ENCODE results near the gene ANKDD1A.
A peak's percentile ranks its signal among the peaks of the same experiment; 100 is the strongest.

Gene ANKDD1A

GRCh38 chr15:64888336-64888735 lies 23.4 kb upstream of the ANKDD1A start:
- no peak overlapping the region for H3K4me3 Mint-ChIP-seq
- H3K9me3 Mint-ChIP-seq, result no peaks in the 10 kb centered on the region
- H3K4me1 Mint-ChIP-seq (ENCODE audit: low read depth), result peaks cover 42% of the 10 kb centered on the region
- no peaks in the 10 kb centered on the region for H3K36me3 Mint-ChIP-seq (ENCODE audit: low read depth)
- no peaks in the 10 kb centered on the region for H3K27me3 Mint-ChIP-seq
- no peak overlapping the region for H3K27ac Mint-ChIP-seq

GRCh38 chr15:64891561-64891960 lies 20.1 kb upstream of the ANKDD1A start:
- H3K36me3 Mint-ChIP-seq (ENCODE audit: low read depth), result no peaks in the 10 kb centered on the region
- H3K4me1 Mint-ChIP-seq (ENCODE audit: low read depth), result peaks cover 56% of the 10 kb centered on the region
- H3K9me3 Mint-ChIP-seq, result no peaks in the 10 kb centered on the region
- H3K4me3 Mint-ChIP-seq, result no peak overlapping the region
- peak overlapping the region; percentile 99 for H3K27ac Mint-ChIP-seq
- no peaks in the 10 kb centered on the region for H3K27me3 Mint-ChIP-seq

- no peaks in the 10 kb centered on the region for H3K9me3 Mint-ChIP-seq
- H3K4me1 Mint-ChIP-seq (ENCODE audit: low read depth), result peaks cover 61% of the 10 kb centered on the region
- no peaks in the 10 kb centered on the region for H3K36me3 Mint-ChIP-seq (ENCODE audit: low read depth)
- peak overlapping the region; percentile 99 for H3K27ac Mint-ChIP-seq
- H3K27me3 Mint-ChIP-seq, result no peaks in the 10 kb centered on the region
- H3K4me3 Mint-ChIP-seq, result peak overlapping the region; percentile 93
Measured at GRCh38 chr15:64892847-64893403, 18.8 kb upstream of the ANKDD1A start.

GRCh38 chr15:64893481-64894394 lies 18.0 kb upstream of the ANKDD1A start:
- peak overlapping the region; percentile 93 for H3K4me3 Mint-ChIP-seq
- no peaks in the 10 kb centered on the region for H3K36me3 Mint-ChIP-seq (ENCODE audit: low read depth)
- peak overlapping the region; percentile 99 for H3K27ac Mint-ChIP-seq
- H3K4me1 Mint-ChIP-seq (ENCODE audit: low read depth), result peaks cover 61% of the 10 kb centered on the region
- no peaks in the 10 kb centered on the region for H3K9me3 Mint-ChIP-seq
- no peaks in the 10 kb centered on the region for H3K27me3 Mint-ChIP-seq

DNA sequence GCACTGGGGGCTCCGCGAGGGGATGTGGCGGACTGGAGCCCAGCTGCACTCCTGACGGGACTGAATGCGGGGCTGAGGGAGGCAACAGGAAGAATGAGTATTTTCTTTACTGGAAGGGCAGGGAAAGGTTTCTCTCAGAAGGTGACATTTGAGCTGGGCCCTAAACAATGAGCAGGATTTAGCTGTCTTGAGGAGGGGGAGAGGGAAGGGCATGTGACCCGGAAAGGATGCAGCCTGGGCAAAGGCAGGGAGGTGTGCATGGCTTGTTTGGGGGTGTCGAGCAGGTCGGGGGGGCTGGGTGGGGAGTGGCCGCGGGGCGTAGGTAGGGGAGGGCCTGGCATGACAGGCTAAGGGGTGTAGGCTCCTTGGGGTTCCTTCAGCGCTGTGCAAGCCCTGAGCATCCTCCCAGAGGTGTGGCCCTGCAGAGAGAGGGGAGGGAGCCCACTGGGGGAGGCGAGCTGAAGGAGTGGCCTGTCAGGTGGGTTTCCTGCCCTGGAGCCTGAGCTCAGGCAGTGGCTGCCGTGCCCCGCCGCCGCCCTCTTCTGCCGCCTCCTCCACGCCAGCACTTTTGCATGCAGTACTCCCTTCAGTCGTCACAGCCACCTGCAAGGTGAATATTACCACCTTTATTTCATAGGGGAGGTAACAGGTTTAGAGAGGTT lies 17.2 kb upstream of the ANKDD1A start:
- peak overlapping the region; percentile 99 for H3K27ac Mint-ChIP-seq
- peaks cover 4% of the 10 kb centered on the region for H3K36me3 Mint-ChIP-seq (ENCODE audit: low read depth)
- peak overlapping the region; percentile 93 for H3K4me3 Mint-ChIP-seq
- H3K4me1 Mint-ChIP-seq (ENCODE audit: low read depth), result peaks cover 61% of the 10 kb centered on the region
- no peaks in the 10 kb centered on the region for H3K27me3 Mint-ChIP-seq
- H3K9me3 Mint-ChIP-seq, result no peaks in the 10 kb centered on the region

DNA sequence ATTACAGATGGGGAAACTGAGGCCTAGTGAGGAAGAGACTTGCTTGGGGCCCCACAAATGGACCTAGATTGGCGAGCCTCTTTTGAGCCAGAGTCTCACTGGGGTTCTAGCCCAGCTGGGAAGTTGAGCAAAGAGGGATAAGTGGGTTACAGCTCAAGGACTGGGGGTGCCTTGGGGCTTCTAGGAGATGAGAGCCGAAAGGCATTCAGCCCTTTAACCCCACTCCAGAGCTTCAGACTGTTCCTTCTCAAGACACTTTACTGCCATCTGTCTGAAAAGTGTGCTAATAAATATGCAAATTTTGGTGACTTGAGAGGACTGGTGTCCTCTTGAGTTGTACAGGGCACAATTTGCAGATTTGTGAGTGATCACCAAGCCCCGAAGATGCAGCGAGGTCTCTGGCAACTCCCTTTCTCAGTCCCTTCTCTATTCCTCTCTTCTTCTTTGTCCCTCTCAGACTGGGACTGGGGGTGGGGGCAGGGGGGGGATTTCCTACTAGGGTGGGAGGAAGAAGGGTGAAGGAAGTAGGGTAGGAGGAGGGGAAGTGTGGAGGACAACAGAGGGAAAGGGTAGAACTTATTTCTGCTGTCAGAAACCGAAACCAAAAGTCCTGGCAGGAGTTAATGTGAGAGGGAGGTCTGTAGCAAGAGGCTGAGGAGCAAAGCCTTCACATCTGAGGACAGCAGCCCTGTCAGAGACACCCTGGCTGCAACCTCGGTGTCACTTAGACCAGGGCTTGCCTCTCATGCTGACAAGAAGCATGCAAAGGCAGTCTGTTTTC lies 16.2 kb upstream of the ANKDD1A start:
- Mint-ChIP-seq H3K4me3 (peak overlapping the region; percentile 93), H3K4me1 (ENCODE audit: low read depth) (peaks cover 61% of the 10 kb centered on the region), H3K36me3 (ENCODE audit: low read depth) (peaks cover 5% of the 10 kb centered on the region), H3K9me3 (no peaks in the 10 kb centered on the region), H3K27me3 (no peaks in the 10 kb centered on the region), H3K27ac (peak overlapping the region; percentile 99)

DNA sequence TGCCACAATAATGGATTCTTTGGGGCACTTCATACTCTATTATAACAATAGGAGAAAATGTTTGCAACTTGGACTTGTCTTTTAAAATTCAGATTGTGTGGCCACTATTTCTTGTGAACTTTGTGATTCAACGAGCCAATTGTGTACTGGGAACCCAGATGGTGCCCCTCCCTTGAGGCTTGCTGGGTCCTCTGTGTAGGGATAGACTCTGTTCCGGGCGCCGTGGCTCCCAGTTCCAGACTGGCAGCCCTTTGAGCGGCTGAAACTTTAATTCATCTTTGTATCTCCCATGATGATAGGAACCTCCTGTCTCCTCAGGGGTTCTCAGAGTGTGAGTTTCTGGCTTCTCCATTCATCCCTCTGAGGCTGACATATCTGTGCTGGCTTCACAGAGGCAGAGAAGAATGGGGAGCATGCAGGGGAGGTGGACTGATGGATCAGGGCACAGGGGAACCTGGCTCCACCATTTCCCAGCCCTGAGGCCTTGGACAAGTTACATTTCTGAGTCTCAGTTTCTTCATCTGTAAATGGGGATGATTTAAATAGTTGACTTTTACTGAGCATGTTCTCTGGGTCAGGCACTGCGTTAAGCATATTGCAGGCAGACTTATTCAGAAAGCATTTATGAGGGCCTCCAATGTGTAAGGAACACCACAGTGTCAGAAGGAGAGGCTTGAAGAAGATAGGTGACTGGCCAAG lies 15.2 kb upstream of the ANKDD1A start:
- H3K4me3 Mint-ChIP-seq, result peak overlapping the region; percentile 93

DNA sequence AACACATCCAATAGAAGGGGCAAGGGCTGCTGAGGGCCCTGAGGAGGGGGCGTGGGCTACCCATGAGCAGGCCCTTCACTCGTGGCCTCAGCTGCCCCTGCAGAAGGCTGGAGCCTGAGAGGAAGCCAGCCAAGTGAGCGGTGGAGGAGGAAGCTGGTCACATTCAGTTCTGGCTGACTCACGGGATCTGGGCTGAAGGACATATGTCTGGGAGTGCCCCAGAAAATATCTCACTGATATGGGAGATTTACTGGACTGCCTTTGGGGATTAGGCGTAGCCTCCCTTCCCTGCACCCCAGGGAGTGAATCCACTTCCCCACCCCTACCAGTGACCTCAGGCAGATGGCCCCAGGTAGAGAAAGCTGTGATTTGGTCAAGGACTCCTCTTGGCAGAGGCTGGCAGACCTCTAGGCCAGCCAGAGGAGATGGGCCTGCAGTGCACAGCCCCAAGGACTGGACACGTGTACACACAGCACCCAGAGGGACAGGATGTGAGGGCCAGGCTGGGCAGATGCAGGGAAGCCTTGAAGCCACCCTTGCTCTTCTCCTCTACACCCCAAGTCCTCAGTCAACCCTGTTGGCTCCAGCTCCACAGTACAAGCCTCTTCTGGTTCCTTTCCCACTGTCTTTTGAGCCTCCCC lies 14.2 kb upstream of the ANKDD1A start:
- Mint-ChIP-seq H3K9me3 (peaks cover 7% of the 10 kb centered on the region), H3K27ac (peak overlapping the region; percentile 99), H3K36me3 (ENCODE audit: low read depth) (peaks cover 11% of the 10 kb centered on the region), H3K4me1 (ENCODE audit: low read depth) (peaks cover 52% of the 10 kb centered on the region), H3K27me3 (no peaks in the 10 kb centered on the region), H3K4me3 (no peak overlapping the region)

More for the DNA sequence above, 15.2 kb upstream of the ANKDD1A start:
- peaks cover 53% of the 10 kb centered on the region for H3K4me1 Mint-ChIP-seq (ENCODE audit: low read depth)
- H3K36me3 Mint-ChIP-seq (ENCODE audit: low read depth), result peaks cover 11% of the 10 kb centered on the region
- no peaks in the 10 kb centered on the region for H3K27me3 Mint-ChIP-seq
- peak overlapping the region; percentile 99 for H3K27ac Mint-ChIP-seq
- peaks cover 7% of the 10 kb centered on the region for H3K9me3 Mint-ChIP-seq

GRCh38 chr15:64898406-64898805 lies 13.3 kb upstream of the ANKDD1A start:
- peaks cover 52% of the 10 kb centered on the region for H3K4me1 Mint-ChIP-seq (ENCODE audit: low read depth)
- H3K9me3 Mint-ChIP-seq, result peaks cover 7% of the 10 kb centered on the region
- H3K27ac Mint-ChIP-seq, result no peak overlapping the region
- H3K36me3 Mint-ChIP-seq (ENCODE audit: low read depth), result peaks cover 11% of the 10 kb centered on the region
- H3K4me3 Mint-ChIP-seq, result no peak overlapping the region
- H3K27me3 Mint-ChIP-seq, result no peaks in the 10 kb centered on the region

DNA sequence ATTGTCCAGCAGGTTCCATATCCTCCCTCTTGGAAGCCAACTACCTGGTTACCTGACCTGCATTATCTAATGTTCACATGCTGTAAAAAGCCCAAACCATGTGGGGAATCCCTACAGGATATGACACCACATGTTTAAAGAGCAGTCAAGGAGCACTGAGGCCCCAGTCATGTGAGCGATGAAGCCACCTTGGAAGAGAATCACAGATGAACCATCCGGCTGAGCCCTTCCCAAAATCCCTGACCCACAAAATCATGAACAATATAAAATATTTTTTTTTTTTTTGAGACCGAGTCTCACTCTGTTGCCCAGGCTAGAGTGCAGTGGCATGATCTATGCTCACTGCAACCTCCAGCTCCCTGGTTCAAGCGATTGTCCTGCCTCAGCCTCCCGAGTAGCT lies 10.6 kb upstream of the ANKDD1A start:
- Mint-ChIP-seq H3K36me3 (ENCODE audit: low read depth) (peaks cover 11% of the 10 kb centered on the region), H3K4me1 (ENCODE audit: low read depth) (peaks cover 44% of the 10 kb centered on the region), H3K27ac (no peak overlapping the region), H3K4me3 (no peak overlapping the region), H3K9me3 (peaks cover 7% of the 10 kb centered on the region), H3K27me3 (no peaks in the 10 kb centered on the region)

GRCh38 chr15:64901914-64902313 lies 9.8 kb upstream of the ANKDD1A start:
- no peak overlapping the region for H3K4me3 Mint-ChIP-seq
- peaks cover 11% of the 10 kb centered on the region for H3K36me3 Mint-ChIP-seq (ENCODE audit: low read depth)
- H3K4me1 Mint-ChIP-seq (ENCODE audit: low read depth), result peaks cover 36% of the 10 kb centered on the region
- H3K27me3 Mint-ChIP-seq, result no peaks in the 10 kb centered on the region
- no peak overlapping the region for H3K27ac Mint-ChIP-seq
- H3K9me3 Mint-ChIP-seq, result peaks cover 7% of the 10 kb centered on the region

- H3K4me3 Mint-ChIP-seq, result no peak overlapping the region
Measured at GRCh38 chr15:64902863-64903262, 8.8 kb upstream of the ANKDD1A start.

GRCh38 chr15:64903326-64903950 lies 8.3 kb upstream of the ANKDD1A start:
- H3K27ac Mint-ChIP-seq, result no peak overlapping the region

More at GRCh38 chr15:64902863-64903262, 8.8 kb upstream of the ANKDD1A start:
- Mint-ChIP-seq H3K27ac (no peak overlapping the region), H3K4me1 (ENCODE audit: low read depth) (peaks cover 34% of the 10 kb centered on the region), H3K36me3 (ENCODE audit: low read depth) (peaks cover 11% of the 10 kb centered on the region), H3K9me3 (peaks cover 7% of the 10 kb centered on the region), H3K27me3 (no peaks in the 10 kb centered on the region)

More at GRCh38 chr15:64903326-64903950, 8.3 kb upstream of the ANKDD1A start:
- peaks cover 7% of the 10 kb centered on the region for H3K9me3 Mint-ChIP-seq
- H3K4me3 Mint-ChIP-seq, result no peak overlapping the region
- H3K36me3 Mint-ChIP-seq (ENCODE audit: low read depth), result peaks cover 11% of the 10 kb centered on the region
- H3K27me3 Mint-ChIP-seq, result no peaks in the 10 kb centered on the region
- peaks cover 34% of the 10 kb centered on the region for H3K4me1 Mint-ChIP-seq (ENCODE audit: low read depth)

All from stimulated activated naive CD8-positive, alpha-beta T cell treated with anti-CD3 and anti-CD28 coated beads, Interleukin-15, Interleukin-2, amounts not matched to agents 100 ng/mL and 50 ng/mL, for 24 hours (primary cell).